Gastrocnemius medialis (tissue), 4 donors: ENCODE results near the gene VWC2. TPM values are rescaled to one million over a fixed set of nuclear protein-coding genes. Genes with fewer than 3 reads are reported as not detected.

Source experiments
- ATAC-seq, 2 donors: fragments of 150-250 bp; one replicate each; pipeline ENCODE4 v1.9.1; 2016
- DNase-seq, 2 donors: peaks; one replicate each; pipeline ENCODE4 v3.0.0-alpha.2; 2019
- H3K27ac ChIP-seq, 4 donors: fragments of 200-600 bp; sonication (generic); 1 replicate in 1 of 4; 2 replicates in 3 of 4; pipeline ENCODE4 v1.5.1; 2016 to 2018; ENCODE audit warnings: mild to moderate bottlenecking in 2 of 4, moderate library complexity in 1 of 4
- H3K27me3 ChIP-seq, 3 donors: fragments of 200-600 bp; sonication (generic) in 2 of 3; 1 replicate in 1 of 3; 2 replicates in 2 of 3; pipeline versions ENCODE4 v1.5.1 to v1.6.0; 2016 to 2019; ENCODE audit warnings: mild to moderate bottlenecking in 1 of 3, moderate library complexity in 1 of 3
- H3K36me3 ChIP-seq, 2 donors: fragments of 200-600 bp; sonication (generic) in 1 of 2; one replicate each; pipeline ENCODE4 v1.5.1; 2017 to 2018
- H3K4me1 ChIP-seq, 2 donors: fragments of 200-600 bp; sonication (generic) in 1 of 2; one replicate each; pipeline ENCODE4 v1.5.1; 2016 to 2017; ENCODE audit warnings: mild to moderate bottlenecking in 2 of 2
- H3K4me3 ChIP-seq, 4 donors: fragments of 200-600 bp; sonication (generic) in 3 of 4; 1 replicate in 1 of 4; 2 replicates in 3 of 4; pipeline ENCODE4 v1.5.1; 2016 to 2019; ENCODE audit warnings: mild to moderate bottlenecking in 2 of 4
- H3K9me3 ChIP-seq, 3 donors: fragments of 200-600 bp; sonication (generic) in 2 of 3; 1 replicate in 1 of 3; 2 replicates in 2 of 3; pipeline ENCODE4 v1.5.1; 2016 to 2019
- CTCF ChIP-seq, 5 experiments: fragments of 450-650 bp in 3 of 5; fragments of 200-600 bp in 2 of 5; sonication (generic) in 2 of 5; IDR thresholded peaks in 4 of 5; conservative IDR thresholded peaks in 1 of 5; 1 replicate in 4 of 5; 2 replicates in 1 of 5; pipeline ENCODE4 v1.5.1; 2016 to 2019; ENCODE audit warnings: antibody characterized with exemption in 5 of 5, mild to moderate bottlenecking in 3 of 5, moderate library complexity in 3 of 5
- POLR2A ChIP-seq, 2 donors: fragments of 450-650 bp; IDR thresholded peaks; one replicate each; pipeline ENCODE4 v1.6.1; 2017; ENCODE audit warnings: antibody characterized with exemption in 2 of 2, mild to moderate bottlenecking in 2 of 2, moderate library complexity in 2 of 2
- in situ Hi-C, 4 donors: fragments of 200-750 bp; cut with MboI; loops; one replicate each; pipeline versions ENCODE4 v1.15.0 to v1.8.0; 2017; ENCODE audit warnings: low sequenced_read_pairs in 4 of 4
- intact Hi-C: fragments of 100-400 bp; cut with DNase I; formaldehyde crosslinking; loops from one replicate; pipeline ENCODE4 v1.15.1; 2023; ENCODE audit warnings: low total_unique reads
- total RNA-seq, 4 donors: library from RNA; depleted of rRNA; stranded (reverse); fragments of >200 nt; gene quantifications; one replicate each; pipeline versions ENCODE4 v1.1.0 to v1.2.3, GENCODE V29; 2016

The VWC2 gene
- total RNA-seq, 4 donors from 2014 or later: not detected

GRCh38 chr7:49778731-49779270, 5.4 kb downstream of the VWC2 start:
- DNase-seq (no peak), ATAC-seq (no peak)
- Histone ChIP-seq H3K9me3 (no peaks in the 10 kb centered on the region), H3K4me3 (no peak overlapping the region), H3K27me3 (peaks cover 19 to 24% (median 24%) of the 10 kb centered on the region in 3 donors), H3K4me1 (peaks cover 0 to 3% of the 10 kb centered on the region in 2 donors), H3K36me3 (no peaks in the 10 kb centered on the region), H3K27ac (no peak overlapping the region)
- in situ Hi-C loops (no loop called here), intact Hi-C loops (no loop called here)
- no peak for TF ChIP-seq POLR2A (IDR thresholded peaks at IDR 0.05)
- no peak for TF ChIP-seq CTCF (IDR thresholded peaks at IDR 0.05 in 4 of 5, conservative IDR thresholded peaks at IDR 0.05 in 1 of 5)

- no peaks in the 10 kb centered on the region for H3K4me1 ChIP-seq
- H3K27ac ChIP-seq: no peak overlapping the region
- no peak for ATAC-seq
- H3K4me3 ChIP-seq: no peak overlapping the region
- peaks cover 4 to 11% (median 7%) of the 10 kb centered on the region in 3 donors for H3K27me3 ChIP-seq
- H3K9me3 ChIP-seq: no peaks in the 10 kb centered on the region
- intact Hi-C loops (no loop called here), in situ Hi-C loops (no loop called here)
- no peak for DNase-seq
- no peaks in the 10 kb centered on the region for H3K36me3 ChIP-seq
- TF ChIP-seq POLR2A (IDR thresholded peaks at IDR 0.05) (no peak), CTCF (IDR thresholded peaks at IDR 0.05 in 4 of 5, conservative IDR thresholded peaks at IDR 0.05 in 1 of 5) (no peak)
Observed at GRCh38 chr7:49780953-49781352, 7.5 kb downstream of the VWC2 start.

- no peak for ATAC-seq
- peaks cover 0 to 2% (median 2%) of the 10 kb centered on the region in 3 donors for H3K27me3 ChIP-seq
- no peak overlapping the region for H3K27ac ChIP-seq
- no peaks in the 10 kb centered on the region for H3K9me3 ChIP-seq
- no peaks in the 10 kb centered on the region for H3K4me1 ChIP-seq
- H3K4me3 ChIP-seq: no peak overlapping the region
- in situ Hi-C loops: no loop called here
- TF ChIP-seq CTCF (IDR thresholded peaks at IDR 0.05 in 4 of 5, conservative IDR thresholded peaks at IDR 0.05 in 1 of 5): no peak
- TF ChIP-seq POLR2A (IDR thresholded peaks at IDR 0.05): no peak
- no peaks in the 10 kb centered on the region for H3K36me3 ChIP-seq
- intact Hi-C loops: no loop called here
- no peak for DNase-seq
Observed at GRCh38 chr7:49781996-49782395, 8.6 kb downstream of the VWC2 start.

GRCh38 chr7:49783446-49783845, 10.0 kb downstream of the VWC2 start:
- in situ Hi-C loops (no loop called here), intact Hi-C loops (no loop called here)
- Histone ChIP-seq H3K4me3 (no peak overlapping the region), H3K36me3 (no peaks in the 10 kb centered on the region), H3K4me1 (no peaks in the 10 kb centered on the region), H3K27me3 (no peaks in the 10 kb centered on the region), H3K9me3 (no peaks in the 10 kb centered on the region), H3K27ac (peak overlapping the region in 1 of 4 donors; percentile 47)
- ATAC-seq (peak; percentile 84 to 88), DNase-seq (peak; percentile 14 to 66)
- no peak for TF ChIP-seq POLR2A (IDR thresholded peaks at IDR 0.05)
- TF ChIP-seq CTCF (IDR thresholded peaks at IDR 0.05 in 4 of 5, conservative IDR thresholded peaks at IDR 0.05 in 1 of 5): no peak

GRCh38 chr7:49787980-49788379, 14.5 kb downstream of the VWC2 start:
- no peak for ATAC-seq
- Histone ChIP-seq H3K27me3 (no peaks in the 10 kb centered on the region), H3K27ac (no peak overlapping the region), H3K4me1 (no peaks in the 10 kb centered on the region), H3K36me3 (no peaks in the 10 kb centered on the region), H3K9me3 (no peaks in the 10 kb centered on the region), H3K4me3 (no peak overlapping the region)
- intact Hi-C loops (no loop called here), in situ Hi-C loops (no loop called here)
- TF ChIP-seq CTCF (IDR thresholded peaks at IDR 0.05 in 4 of 5, conservative IDR thresholded peaks at IDR 0.05 in 1 of 5): no peak
- DNase-seq: no peak
